NCI-H460 (cell line): ENCODE results near the gene ISCU. TPM values are rescaled to one million over a fixed set of nuclear protein-coding genes. Genes with fewer than 3 reads are reported as not detected.
A peak's percentile ranks its signal among the peaks of the same experiment; 100 is the strongest.
"Not testable (repeated sequence)": the region's sequence is repeated elsewhere in the genome, so short reads cannot be mapped to it uniquely, and the experiment has no call there.

Source experiments
- DNase-seq: peaks from one replicate; pipeline ENCODE4 v3.0.0-alpha.2; 2016; ENCODE audit warnings: low read depth; ENCODE audit errors: extremely low read depth
- total RNA-seq: library from RNA; depleted of rRNA; stranded (reverse); fragments of >200 nt; shearing (Covaris generic); gene quantifications from 2 replicates; pipeline ENCODE4 v1.2.3, GENCODE V29; 2014

Gene ISCU
- total RNA-seq, 1 experiment from 2014 or later, result 245 TPM

DNA sequence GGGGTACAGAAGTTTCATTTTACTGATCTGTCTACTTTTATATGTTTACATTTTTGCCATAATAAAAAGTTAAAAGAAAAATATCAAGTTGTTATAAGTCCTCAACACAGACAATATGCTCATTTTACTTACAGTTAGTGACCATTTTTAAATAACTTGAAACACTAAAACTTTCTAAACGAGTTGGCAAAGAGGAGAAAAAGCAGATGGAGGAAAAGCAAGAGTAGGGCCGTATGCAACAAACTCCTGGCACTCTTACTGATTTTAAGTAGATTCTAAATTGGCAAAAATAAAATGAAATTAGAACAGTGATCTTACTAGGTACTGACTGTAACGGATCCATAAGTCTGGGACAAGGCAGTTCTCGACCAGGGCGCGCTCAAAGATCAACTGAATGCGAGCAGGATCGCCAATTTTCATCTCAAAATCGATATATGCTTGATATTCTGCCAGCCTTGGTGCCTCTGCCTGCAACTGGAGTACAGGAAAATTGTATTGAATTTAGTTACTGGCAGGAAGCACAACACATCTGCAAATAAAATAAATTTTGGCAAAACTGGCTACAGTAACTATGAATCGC, 23.7 kb upstream of the ISCU start:
- DNase-seq, result no peak

DNA sequence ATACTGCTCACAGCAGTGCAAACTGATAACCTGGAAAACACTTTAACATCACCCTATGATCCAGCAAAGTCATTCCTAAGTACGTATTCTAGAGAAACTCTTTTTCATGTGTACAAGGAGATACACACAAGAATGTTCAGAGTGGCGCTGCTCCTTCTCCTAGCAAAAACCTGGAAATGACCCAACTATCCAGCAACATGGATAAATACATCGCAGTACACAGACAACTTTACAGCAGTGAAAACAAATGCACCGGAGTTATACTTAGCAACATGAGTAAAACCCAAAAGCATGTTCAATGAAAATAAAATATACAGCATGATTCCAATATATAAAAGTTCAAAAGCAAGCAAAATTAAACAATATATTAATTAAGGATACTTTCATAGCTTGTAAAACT, 20.1 kb upstream of the ISCU start:
- no peak for DNase-seq

DNA sequence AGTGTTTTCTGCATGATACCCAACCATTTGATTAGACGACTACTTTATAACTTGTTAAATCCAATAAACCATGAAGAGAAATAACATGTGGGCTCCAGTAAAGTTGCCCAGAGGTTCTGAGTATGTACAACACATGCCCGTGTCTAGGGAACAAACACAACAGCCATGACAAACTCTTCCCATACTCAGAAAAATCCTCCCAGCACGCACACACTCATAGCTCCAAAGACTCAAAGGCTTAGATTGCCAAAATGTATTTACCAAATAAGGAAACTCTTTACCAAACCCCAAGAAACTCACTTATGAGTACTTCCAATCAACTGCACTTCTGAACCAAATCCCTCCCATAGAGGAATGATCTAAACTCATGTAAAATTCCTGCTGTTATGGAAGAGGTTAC, 18.7 kb upstream of the ISCU start:
- DNase-seq, result no peak

DNA sequence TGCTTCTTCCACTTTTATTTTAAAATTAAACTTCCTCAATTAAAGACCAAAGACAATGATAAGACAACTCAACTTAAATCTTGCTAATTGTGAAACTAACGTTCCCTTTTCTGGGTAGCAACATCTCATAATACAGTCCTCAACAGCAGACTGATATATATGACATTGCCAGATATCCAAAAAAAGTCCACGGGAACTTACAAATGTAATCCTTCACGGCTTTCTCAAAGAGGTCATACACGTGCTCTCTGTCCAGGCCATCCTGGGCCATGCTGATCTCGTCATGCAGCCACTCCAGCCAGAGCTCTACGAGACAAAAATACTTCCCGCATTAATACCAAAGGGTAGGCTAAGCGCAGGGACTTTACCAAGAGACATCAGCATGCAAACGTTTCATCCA, 14.7 kb upstream of the ISCU start:
- no peak for DNase-seq

DNA sequence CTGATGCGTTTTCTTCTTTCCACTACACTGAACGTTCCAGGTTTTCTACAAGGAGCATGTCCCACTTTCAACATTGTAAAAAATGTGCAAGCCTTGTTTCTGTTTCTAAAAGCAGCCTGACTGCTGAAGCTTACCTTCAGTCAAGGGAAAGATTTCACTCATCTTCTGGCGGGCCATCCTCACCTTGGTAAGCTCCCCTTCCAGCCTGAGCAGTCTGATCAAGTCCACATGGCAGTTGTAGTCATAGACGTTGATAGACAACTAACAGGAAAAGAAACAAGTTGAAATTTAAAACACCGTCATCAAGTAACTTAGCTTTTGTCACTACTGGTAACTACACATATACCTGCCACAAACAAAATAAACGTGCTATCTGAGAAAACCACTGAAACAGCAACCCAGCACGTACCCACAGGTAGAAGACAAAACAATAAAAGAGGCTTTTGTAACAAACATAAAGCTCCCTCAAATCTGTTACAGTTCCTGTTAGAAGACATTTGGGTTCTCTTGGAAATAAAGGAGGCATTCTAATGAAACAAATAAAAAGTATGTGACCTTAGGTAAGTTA, 13.4 kb upstream of the ISCU start:
- no peak for DNase-seq

DNA sequence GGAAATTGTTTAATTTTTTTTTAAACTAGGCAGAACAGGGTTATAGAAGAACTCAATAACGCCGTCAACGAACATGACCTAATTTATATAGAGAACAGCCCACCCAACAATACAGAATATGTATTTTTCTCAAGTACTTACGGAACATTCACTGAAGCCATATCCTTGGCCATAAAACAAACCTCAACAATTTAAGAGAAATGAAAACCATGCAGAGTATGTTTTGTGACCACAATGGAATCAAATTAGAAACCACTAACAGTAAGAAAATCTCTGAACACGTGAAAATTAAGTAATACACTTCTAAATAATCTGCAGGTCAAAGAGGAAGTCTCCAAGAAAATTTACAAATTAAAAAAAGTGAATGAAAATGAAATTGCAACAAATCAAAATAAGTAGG, 10.9 kb upstream of the ISCU start:
- DNase-seq, result no peak

DNA sequence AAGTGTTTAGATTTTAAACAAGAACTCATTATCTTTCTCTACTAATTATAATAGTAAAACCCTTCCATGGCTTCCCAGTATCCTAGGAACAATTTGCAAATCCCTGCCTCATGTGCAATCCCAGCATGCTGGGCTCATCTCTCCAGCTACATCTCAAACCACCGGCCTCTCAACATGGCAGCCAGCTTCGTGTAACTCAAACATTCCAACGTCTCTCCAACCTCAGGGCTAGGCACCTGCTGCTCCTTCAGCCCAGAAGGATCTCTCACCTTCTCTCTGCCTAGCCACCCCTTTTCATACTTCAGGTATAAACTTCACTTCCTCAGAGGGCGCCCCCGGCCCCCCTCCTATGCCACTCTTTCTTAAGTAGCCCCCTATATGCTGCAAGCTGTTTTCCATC, 8.6 kb upstream of the ISCU start:
- no peak for DNase-seq

DNA sequence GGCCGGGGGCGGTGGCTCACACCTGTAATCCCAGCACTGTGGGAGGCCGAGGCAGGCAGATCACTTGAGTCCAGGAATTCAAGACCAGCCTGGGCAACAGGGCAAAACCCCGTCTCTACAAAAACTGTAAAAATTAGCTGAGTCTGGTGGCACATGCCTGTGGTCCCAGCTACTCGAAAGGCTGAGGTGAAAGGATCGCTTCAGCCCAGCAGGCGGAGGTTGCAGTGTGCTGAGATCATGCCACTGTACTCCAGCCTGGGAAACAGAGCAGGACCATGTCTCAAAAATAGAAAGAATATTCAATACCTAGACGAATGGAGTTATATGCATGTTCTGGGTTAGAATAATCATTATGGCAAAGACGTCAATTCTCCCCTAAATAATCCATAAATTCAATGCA, 7.0 kb upstream of the ISCU start:
- not testable (repeated sequence) for DNase-seq

DNA sequence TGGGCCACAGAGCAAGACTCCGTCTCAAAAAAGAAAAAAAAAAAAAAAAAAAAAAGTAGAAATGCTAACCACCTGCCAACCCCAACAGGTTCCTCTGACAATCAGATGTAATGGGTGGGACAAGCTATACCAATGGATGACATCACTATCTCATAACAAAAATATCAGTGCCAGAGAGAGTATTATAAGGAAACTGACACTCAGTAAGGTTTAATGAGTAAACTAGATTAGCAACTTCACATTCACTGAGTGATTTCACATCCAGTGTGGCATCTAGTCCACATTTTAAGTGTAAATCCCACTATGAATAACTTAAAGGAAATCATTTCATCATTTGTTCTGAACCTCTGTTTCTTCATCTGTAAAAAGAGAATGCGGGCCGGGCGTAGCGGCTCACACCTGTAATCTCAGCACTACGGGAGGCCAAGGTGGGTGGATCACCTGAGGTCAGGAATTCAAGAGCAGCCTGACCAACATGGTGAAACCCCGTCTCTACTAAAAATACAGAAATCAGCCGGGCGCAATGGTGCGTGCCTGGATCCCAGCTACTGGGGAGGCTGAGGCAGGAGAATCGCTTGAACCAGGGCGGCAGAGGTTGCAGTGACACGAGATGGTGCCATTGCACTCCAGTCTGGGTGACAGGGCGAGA, 3.3 kb upstream of the ISCU start:
- no peak for DNase-seq

DNA sequence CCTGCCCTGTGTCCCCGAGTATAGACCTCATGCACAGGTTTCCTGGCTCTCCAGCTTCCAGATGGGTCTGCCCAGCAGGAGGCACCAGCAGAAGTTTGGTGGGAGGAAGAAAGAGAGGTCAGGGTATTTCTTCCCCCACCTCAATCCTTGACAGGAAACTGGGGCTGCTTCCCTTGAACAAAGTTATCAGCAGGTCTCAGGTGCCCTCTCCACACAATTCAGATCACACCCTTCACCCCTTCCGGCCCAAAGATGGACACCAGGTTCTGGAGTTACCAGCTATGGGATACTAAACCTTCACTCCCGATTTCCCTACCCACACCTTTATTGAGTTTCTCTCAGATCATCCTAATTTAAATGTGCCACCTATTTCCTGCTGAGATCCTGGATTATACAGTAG, 2.6 kb upstream of the ISCU start:
- no peak for DNase-seq

DNA sequence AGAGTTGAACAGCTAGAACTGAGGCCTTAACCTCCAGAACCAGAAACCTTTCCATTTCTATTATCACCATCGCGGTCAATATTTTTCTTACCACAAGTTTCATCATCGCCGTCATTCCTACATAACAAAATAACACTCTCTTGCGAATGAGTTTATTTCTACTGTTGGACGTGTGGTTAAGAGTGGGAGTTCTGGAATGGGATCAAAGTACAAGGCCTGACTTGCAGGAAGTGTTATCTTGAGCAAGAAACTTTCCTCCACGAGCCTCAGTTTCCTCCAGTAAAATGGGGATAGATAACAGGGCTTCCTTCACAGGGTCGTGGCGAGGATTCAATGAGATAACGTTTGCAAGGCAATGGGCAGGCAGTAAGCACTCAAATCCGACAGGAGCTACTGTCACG, 2.1 kb upstream of the ISCU start:
- DNase-seq, result no peak

DNA sequence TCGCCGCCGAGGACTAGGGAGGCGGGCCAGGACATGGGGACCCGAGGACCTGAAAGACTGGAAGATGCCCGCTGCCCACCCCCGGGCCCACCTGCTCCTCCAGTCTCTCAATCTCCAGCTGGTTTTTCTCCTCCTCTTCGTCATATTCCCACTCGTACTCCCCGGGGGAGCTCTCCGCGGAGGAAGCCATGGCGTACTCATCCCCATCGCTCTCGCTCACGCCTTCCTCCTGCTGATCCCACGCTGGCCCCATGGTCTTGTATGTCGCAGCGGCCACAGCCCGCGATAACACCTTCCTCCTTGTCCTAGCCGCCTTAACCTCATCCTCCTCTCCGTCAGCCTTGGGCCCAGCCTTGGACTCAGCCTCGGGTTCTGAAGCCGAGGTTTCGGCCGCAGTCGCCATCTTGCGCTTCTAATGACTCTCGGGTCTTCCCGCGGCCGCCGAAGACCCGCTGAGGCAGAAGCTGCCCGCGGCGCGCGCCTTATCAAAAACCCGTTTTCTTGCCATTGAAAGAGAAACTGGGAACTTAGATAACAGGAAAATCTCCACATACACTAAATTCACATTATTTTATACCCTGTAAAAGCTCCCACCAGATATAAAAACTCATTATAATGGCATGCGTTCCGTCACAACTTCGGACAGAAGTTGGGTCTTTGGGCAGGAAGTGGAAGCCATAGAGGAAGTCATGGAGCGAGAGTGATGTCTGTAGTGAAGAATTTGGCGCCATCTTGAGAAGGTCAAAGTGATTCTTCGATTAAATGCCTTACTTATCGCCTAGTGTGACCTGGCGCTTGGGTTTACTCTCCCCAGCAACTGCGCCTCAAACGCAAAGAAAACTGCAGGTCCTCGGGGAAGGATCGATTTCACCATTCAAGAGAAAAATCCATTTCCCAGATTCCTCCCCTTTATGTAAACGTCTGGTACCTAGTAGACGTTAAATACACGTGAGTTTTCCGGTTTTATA, 1.4 kb upstream of the ISCU start, which contains the start of gene SART3:
SART3 (minus strand) TSS at position 422 of the 968 bp plus-strand sequence; CDS start at position 403, 19 bp downstream.
- peak; percentile 89 for DNase-seq

DNA sequence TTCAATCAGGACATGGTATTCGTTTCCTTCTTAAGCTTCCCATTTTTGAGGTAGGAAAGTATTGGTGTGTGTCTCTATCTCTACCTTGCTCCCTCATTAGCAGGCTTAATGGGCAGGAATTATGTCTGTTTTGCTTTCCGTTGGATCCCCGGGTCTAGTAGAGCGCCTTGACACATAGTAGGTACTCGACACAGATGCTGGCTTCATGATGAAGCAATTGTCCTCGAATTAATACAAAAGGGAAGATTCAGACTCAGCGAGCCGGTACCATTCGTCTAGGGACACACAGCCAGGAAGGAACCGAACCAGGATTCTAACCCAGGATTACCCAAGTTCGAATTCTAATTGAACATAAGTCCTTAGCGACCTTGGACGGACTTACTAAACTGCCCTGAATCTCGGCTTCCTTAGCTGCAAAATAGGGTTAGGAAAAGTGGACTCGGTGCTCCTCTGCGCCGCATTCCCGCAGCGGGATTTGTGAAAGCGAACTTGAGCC, 496 bp upstream of the ISCU start:
- DNase-seq, result no peak

DNA sequence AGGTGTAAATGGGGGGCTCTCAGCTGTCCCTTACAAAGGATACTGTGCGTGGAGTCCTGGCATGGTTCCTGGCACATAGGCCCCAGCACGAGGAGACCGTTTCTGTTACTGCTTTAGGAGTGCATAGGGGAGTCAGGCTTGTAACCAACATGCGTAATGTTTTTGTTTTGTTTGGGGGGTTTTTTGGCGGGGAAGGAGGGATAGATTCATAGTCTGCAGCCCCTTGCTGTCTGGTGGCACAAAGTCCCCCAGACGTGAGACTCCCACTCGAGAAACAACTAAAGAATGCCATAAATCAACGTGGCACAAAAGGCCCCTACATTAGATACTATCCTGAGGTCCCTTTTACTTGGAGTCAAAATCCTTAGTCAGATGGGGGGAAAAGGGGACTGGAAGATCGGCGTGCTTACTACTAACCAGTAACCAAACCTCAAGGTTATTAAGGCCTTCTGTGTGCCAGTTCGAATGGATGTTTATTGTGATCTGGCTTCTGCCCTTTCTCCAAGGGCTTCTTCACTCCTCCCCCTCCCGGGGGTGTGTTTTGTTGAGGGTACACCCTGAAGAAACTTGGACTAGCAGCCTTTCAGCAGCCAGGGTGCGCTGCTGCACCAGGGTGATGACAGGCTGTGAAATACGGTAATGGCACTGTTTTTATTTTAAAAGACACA, 874 bp downstream of the ISCU start:
- peak; percentile 95 for DNase-seq

DNA sequence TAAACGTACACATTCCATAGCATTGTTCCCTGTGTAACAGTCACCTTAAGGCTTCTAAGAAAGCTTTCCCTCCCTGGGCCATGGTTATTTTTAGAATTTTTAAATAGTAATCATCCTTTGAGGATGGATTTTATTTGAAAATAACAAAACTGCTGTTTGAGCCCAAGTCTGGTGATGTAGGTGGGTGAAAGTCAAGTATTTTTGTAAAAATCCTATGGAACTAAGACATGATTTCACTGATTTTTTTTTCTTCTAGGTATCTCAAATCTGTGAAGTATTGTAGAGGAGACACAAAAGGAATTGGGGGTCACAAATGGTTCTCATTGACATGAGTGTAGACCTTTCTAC, 1.4 kb downstream of the ISCU start:
- DNase-seq, result no peak

DNA sequence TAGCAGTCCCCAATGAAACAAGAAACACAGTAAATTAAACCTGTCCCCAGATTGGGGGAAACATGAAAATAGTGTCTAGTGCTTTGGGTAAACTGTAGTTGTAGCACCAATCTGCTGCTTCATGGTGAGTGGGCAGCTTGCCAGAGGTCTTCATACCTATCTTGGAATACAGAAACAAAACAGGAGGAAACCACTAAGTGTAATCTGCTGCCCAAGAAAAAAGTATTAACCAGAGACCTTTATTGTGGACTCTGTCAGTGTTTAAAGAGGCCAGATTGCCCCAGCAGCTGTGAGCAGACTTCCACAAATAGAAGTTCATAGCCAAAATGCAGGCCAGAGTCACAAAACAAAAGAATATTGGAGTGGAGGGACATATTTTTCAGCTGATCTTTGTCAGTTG, 2.3 kb downstream of the ISCU start:
- DNase-seq, result no peak

DNA sequence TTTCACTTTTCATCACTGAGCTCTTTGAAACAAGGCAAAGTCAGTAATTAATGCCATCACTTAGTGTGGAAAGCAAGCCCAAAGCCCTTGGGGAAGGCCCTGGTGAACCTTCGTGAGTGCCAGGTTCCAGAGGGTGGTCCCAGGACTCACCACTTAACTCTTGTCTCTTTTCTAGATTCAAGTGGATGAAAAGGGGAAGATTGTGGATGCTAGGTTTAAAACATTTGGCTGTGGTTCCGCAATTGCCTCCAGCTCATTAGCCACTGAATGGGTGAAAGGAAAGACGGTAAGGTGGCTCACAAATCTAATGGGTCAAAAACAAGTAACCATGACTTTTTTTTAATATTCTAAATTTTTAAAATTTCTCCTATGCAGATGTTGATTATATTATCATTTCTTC, 2.8 kb downstream of the ISCU start:
- DNase-seq, result no peak

DNA sequence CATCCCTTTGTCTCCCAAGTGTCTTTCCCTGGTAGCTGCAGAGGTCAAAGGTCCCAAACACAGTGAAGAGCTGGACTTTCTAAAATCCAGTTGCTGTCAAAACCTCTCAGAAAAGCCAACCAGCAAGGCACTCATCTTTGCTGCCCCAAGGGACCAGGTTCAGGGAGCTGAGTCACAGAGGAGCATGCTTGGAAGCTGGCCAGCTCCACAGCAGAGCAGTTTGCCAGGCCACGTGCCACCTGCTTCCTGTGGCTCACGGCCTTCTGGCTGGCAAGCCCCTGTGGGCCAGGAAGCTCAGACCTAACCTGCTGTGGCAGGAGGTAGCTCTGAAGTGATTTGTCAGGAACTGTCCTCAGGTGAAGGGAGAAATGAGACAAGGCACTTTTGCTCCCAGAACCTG, 3.6 kb downstream of the ISCU start:
- peak; percentile 86 for DNase-seq

DNA sequence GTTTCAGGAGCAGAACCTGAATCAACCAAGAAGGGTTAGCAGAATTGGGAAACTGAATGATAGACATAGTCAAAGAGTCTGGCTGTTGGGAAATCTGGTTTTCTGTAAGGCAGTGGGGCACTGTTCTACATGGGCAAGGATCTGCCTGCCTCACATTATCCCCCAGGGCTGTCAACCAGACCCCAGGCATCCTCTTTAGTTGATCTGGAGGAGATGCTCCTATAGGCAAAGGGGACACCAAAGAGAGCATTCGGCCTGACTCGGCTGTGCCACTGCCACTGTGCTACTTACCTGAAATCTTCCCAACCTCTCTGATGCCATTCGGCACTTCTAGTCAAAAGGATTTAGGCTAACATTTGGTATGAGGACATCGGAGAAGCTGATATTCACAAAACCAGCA, 4.1 kb downstream of the ISCU start:
- DNase-seq, result no peak

DNA sequence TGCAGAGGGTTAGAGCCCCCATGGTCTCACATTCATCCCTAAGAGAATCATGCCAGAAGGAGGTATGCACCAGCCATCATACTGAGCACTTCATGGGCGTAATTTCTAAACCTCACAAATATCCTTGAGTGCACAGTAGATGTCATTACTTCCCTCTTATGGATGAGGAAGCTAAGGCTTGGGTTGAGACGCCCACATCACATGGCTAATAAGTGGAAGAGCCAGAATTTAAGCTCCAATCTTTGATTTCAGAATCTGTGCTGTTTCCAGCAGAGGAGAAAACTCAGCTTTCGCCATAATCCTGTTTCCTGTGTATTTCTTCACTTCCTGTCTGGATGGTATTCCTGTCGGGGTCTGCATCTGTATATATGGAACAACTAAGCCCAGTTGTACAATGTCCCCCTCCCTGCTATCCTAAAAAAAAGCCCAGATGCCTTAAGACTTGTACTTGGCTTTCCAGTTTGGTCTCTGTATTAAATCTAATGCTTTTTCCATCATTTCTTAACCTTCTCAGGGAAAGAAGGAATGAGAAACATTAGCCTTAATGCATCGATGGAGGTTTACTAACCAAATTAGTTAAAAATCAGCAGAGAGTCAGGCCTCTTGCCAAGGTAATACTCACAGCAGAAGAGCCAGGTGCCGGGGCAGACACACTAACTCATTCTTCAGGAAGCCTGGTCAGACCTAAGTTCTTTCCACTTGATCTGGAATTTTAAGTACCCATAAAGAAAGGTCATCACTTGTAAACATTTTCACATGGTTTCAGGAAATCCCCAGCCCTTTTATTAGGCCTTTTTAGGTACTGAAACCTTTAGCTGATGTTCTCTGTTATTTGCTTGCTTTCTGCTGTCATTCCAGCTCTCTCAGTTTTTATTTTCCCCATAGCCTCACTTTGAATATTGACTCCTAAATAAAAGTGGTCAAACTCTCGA, 5.3 kb downstream of the ISCU start:
- no peak for DNase-seq
